HG02981 (cell line): ENCODE measurements around the gene CPA5.
"Not testable (repeated sequence)": the region's sequence is repeated elsewhere in the genome, so short reads cannot be mapped to it uniquely, and the experiment has no call there.

Source experiments
- ATAC-seq: cut with Tn5 transposase; IDR thresholded peaks from one replicate; pipeline ENCODE4 v1.9.1; 2021; ENCODE audit warnings: mild to moderate bottlenecking, moderate library complexity; ENCODE audit not compliant: unreplicated experiment

CPA5 gene

DNA sequence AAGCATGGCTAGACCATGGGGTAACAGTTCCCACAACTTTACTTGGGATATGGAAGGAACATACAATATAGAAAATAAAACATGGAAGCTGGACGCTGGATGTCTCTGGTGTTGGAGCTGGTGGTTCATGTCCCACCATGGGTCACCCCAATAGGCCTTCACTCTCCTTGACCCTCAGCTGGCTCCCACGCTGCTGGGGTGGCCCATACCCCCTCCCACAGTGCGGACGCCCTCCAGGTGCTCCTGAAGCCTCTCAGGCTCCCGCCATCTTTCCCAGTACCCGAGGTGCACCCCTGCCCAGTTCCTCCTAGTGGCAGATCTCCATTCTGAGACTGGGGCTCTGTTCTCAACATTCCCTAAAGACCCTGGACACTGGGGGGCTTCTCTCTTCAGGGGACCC, 29.9 kb downstream of the CPA5 start:
- no peak for ATAC-seq

DNA sequence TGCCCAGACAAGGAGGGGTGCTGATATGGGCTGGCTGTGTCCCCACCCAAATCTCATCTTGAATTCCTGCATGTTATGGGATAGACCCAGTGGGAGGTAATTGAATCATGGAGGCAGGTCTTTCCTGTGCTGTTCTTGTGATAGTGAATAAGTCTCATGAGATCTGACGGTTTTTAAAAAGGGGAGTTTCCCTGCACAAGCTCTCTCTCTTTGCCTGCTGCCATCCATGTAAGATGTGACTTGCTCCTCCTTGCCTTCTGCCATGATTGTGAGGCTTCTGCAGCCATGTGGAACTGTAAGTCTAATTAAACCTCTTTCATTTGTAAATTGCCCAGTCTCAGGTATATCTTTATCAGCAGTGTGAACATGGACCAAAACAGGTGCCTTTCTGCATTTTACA, 31.8 kb downstream of the CPA5 start:
- ATAC-seq, result not testable (repeated sequence)

DNA sequence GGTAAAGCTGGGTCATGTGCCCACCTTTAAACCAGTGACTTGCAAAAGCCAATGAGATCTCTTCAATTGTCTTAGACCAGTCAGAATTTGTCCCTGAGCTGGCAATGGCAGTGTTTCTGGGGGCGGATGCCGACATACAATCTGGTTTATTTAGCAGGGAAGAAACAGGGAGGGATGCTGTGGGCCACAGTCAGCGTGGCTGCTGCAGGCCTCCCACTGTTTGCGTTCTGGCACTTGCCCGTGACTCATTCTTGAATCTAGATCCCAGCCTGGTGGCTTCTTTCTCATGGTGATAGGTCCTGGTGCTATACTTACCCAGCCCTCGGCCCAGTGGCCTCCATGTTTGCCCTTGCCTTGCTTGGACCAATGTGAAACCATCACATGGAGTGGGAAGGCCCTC, 32.6 kb downstream of the CPA5 start:
- ATAC-seq, result no peak

DNA sequence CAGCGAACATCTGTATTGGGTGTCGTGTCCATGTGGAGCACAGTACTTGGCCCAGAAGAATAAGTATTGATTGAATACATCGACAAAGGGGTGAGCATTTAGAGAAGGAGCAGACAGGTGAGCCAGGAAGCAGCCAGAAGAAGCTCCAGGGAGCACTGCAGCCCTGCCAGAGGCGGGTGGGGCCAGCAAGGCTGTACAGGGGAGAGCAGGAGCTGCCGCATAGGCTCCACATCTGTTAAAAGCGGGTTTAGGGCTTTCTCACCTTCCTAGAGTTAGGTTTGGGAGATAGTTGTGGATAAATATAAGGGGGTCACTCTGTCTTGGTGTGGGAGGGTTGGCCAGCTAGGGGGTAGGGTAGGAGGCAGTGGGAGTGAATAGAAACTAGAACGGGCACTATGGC, 34.4 kb downstream of the CPA5 start:
- ATAC-seq, result no peak

DNA sequence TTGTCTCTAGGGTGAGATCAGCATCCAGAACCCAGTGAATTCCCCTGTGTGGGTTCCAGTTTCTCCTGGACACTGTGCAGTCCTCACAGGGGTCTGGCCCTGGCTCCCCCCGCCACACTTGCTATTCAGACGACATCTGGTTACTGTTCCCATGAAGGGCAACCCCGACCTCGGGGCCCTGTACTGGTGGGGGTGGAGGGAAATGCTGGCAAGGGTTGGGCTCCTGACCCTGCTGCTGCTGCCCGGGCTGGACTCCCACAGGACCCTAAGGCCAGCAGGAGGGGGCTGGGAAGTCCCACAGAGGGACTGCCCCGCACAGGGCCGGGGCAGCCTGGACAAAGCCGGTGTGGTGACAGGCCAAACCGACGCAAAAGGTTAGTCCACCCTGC, 34.9 kb downstream of the CPA5 start:
- no peak for ATAC-seq

DNA sequence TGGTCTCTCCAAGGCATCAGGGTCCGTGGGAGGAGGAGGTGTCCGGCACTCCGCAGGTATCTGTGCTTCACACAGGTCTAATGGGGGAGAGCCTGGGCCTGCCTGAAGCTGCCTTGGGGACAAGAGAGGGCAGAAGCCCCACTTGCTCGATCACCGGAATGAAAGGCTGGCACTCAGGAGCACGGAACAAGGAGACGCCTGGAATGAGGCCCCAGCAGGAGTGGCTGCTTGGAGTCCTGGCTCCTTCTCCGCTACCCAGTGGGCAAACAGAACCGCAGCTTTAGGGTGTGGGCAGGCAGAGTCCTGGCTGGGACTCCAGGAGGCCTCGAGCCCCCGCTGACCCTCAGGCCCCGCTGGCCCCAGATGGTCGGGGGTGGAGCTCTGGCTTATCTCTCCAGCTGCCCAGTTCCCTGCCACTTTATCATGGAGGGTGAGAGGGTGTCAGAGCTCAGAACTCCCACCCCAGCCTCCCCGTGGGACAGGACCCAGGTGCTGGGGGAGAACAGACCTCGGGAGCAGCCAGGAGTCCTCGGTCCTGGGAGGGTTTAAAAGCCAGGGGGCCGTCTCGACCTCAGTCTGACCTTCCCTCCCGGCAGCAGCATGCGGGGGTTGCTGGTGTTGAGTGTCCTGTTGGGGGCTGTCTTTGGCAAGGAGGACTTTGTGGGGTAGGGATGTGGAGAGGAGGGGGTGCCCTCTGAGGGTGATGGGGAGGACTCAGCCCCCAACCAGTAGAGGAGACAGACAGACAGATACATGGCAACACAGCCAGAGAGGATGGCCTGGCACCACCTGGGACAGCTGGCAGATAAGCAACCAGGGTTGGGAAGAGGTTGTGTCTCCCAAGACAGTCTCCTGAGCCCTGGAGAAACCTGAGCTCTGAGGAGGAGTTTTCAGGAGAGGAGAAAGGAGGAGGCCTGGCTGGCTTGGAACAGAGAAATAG, 35.6 kb downstream of the CPA5 start, which contains the start of gene CPA1:
Gene CPA1, plus strand, starts transcription at position 574 of the 940 bp plus-strand sequence. Its CDS starts 27 bp downstream, at position 601.
- ATAC-seq, result no peak

DNA sequence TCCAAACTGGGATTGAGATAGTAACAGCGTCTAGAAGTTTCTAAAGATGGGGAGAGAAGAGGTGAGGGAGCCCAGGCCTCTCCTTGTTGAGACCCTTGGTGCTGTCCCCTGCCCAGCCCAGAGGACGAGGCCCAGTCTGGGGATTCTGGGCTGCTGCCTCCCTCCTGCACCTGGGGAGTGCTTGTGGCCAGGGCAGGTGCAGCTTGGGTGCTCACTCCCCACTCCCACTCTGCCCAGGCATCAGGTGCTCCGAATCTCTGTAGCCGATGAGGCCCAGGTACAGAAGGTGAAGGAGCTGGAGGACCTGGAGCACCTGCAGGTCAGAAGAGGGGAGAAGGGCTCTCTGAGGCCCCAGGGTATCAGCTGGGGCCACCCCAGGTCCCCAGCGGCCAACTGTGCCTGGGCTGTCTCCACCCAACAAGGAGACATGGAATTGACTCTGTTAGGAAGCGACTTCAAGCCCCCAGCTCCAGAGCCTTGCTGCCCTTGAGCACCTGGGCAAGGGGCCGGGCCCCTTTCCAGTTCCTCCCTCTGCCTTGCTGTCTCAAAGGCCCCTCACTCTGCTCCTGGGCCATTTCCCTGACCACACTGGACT, 36.3 kb downstream of the CPA5 start:
- ATAC-seq, result no peak

DNA sequence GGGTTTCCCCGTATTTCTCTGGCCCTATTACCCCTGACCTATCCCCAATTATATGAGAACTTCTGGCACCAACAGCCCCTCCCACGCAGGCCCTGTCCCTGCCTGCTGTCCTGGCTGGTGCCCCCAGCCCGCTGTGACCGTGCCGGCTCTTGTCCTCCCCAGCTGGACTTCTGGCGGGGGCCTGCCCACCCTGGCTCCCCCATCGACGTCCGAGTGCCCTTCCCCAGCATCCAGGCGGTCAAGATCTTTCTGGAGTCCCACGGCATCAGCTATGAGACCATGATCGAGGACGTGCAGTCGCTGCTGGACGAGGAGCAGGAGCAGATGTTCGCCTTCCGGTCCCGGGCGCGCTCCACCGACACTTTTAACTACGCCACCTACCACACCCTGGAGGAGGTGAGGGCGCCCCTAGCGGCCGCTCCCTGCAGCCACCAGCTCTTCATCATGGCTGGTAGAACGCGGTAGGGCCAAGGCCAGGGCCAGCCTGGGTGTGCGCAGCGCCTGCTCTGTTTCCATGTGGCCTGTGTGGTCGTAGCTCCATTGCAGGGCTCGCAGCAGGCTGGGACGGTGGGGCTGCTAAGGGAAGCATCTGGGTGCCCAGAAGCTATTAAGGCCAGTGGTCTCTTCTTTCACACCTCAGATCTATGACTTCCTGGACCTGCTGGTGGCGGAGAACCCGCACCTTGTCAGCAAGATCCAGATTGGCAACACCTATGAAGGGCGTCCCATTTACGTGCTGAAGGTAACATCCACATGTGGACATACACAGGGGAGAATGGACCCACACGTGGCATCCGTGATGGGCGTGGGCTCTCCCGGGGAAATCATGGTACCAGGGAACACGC, 37.1 kb downstream of the CPA5 start:
- ATAC-seq, result no peak

DNA sequence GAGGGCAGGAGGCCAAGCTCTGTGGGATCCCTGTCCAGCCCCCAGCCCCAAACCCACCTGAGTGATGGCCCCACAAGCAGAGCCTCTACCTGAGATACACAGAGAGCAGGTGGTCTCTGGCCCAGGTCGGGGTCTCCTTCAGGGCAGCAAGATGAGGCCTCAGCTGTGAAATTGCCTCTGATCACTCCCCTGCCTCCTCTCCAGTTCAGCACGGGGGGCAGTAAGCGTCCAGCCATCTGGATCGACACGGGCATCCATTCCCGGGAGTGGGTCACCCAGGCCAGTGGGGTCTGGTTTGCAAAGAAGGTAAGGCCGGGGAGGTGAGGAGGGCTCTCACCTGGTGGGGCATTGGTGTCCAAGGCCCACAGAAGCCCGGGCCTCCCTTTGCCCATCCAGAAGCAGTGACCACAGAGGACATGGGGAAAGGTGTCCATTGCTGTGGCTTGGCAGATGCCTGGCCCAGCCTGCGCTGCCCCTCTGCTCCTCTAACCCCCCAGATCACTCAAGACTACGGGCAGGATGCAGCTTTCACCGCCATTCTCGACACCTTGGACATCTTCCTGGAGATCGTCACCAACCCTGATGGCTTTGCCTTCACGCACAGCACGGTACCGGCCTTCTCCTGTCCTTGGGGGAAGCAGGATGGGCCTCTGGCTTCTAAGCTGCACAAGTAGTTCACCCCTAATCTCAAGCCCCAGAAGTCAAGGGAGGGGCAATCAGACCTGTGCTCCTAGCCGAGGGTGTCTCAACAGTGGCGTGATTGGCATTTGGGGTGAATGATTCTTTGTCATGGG, 38.8 kb downstream of the CPA5 start:
- ATAC-seq, result no peak

DNA sequence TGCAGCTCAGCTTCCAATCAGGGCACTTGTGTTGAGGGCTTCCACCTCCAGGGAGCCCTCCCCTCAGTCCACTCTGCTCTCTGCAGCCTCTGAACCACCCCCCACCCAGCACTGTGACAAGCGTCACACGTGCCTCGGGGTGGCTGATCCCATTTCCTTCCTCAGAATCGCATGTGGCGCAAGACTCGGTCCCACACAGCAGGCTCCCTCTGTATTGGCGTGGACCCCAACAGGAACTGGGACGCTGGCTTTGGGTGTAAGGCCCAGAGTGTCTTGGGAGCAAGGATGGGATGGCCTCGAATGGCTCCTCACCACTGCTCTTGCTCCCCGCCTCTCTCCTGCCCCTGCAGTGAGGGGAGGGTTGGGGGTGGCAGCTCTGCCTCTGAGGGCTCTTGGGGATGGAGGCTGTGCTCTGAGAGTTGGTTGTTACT, 39.8 kb downstream of the CPA5 start:
- ATAC-seq, result no peak

DNA sequence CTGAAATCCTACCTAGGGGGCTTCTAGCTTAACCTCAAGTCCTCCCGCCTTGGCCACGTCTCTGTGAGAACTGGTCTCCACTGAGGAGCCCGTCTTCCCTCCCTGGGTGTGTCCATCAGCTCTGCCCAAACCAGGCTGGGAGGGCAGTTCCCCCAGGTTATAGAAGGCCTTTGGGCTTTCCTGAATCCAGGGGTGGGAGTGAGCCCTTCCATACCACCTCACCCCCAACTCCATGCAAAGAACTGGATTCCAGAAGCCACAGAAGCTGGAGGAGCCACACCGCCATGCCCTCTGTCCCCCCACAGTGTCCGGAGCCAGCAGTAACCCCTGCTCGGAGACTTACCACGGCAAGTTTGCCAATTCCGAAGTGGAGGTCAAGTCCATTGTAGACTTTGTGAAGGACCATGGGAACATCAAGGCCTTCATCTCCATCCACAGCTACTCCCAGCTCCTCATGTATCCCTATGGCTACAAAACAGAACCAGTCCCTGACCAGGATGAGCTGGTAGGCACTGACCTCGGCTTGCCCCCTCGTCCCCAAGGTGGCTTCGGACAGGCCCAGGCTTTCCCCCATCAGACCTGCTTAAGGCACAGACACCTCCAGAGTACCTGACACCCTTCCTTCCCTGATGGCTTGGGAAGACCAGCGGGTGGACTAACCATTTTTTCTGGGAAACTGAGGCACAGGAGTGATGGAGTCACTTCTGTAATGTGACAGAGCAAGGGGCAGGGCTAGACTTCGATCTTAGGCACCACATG, 40.4 kb downstream of the CPA5 start:
- no peak for ATAC-seq

DNA sequence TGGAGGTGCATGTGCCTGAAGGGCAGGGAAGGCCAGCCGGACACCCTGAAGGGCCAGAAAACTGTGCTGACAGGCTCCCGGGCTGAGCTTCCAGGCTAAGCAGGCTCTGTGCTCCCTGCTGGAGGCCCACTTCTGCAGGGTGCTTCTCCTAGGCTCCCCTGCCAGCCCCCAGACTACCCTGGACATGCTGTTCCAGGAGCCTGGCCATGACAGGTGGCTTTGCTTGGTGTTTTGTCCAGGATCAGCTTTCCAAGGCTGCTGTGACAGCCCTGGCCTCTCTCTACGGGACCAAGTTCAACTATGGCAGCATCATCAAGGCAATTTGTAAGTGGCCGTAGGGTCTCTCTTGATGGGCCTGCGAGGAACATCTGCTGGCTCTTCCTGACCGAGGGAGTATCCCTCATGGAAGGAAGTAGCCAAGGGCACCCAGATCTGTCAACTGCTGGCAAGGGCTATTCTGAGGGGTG, 41.0 kb downstream of the CPA5 start:
- ATAC-seq, result no peak

DNA sequence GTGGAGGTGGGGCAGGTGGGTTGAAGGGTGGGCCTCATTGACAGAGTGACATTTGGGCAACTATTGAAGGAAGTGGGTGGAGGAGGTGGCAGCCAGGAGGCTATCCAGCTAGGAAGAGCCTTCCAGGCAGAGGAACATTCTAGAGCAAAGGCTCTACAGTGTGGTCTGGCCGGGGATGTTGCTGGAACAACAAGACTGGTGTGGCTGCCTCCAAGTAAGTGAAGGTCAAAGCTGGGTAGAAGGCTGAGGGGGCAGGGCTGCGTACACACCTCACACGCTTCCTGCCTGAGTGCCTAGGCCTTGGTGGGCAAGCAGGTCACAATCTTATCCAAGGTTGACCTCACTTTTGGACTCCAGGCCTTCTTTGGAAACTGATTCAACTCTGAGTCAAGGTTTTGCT, 42.3 kb downstream of the CPA5 start:
- no peak for ATAC-seq

DNA sequence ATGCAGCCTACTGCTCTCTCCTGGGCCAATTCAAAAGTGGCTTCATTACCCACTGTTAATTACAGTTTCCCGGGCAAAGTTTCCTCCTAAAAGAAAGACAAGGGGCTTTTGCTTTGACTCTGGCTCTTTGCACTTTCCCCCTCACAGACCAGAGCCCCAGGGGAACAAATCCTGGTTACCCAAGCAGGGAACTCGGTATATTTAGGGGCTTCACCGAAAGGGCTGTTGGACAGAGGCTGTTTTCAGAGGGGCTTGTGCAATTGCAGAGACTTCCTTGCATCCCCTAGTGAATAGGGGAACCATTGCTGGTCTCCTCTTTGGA, 42.7 kb downstream of the CPA5 start:
- no peak for ATAC-seq

DNA sequence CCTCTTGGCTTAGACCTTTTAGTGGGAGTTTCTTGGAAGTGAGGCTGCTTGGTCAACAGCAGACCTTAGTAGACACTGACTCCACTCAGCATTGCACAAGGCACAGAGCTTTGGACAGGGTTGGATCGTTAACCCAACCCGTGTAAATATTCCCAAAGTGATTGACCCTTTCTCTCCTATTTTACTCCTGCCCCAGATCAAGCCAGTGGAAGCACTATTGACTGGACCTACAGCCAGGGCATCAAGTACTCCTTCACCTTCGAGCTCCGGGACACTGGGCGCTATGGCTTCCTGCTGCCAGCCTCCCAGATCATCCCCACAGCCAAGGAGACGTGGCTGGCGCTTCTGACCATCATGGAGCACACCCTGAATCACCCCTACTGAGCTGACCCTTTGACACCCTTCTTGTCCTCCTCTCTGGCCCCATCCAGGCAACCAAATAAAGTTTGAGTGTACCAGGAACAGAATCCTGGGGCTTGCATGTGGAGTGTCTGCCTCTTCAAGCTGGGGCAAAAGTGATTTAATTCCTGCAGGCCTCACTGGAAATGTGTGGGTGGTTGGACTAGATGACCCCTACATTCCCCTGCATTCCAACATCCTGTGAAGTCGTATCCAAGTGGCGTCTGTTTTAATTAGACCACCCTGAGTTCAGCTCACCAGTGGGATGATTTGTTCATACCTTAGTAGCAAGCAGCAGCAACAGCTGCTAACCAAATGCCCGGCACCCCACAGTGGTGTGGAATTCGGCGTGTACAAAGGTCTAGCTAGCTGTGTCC, 43.2 kb downstream of the CPA5 start:
- ATAC-seq, result no peak

DNA sequence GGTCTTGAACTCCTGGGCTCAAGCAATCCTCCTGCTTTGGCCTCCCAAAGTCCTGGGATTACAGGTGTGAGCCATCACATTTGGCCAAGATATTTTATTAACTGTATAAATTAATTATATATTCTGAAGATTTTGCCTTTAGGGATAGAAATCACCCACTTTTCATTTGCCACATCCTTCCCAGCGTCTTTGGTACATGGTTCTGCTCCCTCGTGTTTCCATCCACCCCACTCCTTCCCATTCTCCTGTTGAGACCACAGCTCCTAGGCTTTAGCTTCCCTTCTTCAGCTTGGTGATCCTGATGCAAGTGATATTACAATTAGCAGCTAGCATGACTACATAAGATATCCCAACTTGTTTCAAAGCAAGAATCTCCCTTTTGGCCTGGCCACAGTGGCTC, 44.1 kb downstream of the CPA5 start:
- no peak for ATAC-seq

DNA sequence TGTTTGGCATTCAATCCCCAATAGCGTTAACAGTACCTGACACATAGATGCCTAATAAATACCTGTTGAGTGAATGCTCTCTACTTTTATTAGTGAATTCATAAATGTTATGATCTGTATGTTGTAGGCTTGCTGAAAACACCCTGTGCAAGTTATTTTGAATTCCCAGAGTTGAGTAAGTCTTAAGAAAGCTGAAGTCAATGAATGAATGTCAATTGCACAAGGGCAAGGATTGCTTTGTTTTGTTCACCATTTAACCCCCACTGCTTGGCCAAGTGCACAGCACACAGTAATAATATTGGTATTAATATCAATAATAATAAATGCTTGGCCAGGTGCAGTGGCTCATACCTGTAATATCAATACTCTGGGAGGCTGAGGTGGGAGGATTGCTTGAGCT, 45.9 kb downstream of the CPA5 start:
- no peak for ATAC-seq

DNA sequence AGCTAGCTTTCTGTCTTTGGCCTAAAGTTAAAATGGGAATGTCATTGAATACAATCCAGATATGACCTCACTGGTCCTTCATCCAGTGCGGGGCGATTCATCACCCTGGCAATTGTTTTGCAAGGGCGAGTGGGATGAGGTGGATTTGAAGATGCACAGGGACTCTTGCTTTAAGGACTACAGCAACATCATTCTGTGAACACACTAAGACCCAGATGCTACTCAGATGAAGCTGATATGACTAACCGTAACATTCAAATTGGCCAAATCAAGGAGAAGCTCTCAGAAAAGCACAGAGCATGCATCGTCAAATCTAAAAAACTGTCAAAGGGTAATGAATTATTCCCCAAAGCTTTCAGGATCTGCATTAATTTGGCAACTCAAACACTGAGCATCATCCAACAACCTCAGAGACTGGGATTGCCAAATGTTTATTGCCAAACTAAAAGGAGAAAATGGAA, 48.5 kb downstream of the CPA5 start:
- no peak for ATAC-seq

DNA sequence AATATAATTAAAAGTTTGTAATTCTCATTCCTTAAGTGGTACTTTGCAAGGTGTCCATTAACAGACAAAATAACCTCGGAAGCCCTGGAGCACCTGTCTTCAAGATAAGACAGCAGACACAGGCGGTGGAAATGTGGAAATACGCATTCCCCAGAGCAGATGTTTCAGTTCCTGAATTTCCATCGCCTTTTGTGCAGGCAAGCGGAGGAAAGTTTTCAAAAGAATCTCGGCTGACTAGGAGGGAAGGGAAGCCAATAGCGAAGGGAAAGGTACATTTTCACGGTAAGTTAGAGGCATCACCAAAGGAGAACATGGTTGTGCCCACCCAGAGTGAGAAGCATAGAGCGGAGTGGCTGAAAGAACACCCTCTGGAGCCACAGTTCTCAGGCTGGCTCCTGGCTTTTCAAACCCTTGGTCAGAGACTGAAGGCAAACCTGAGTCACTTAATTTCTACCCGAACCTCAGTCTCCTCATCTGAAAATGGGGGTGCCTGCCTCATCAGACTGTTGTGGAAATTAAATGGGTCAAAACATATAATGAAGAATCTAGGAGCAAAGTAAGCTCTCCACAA, 49.3 kb downstream of the CPA5 start:
- no peak for ATAC-seq
